Muscle layer of colon (tissue), 2 donors: ENCODE measurements around the gene RAD51B.

ENCODE experiments used
- H3K27ac ChIP-seq: one replicate; pipeline ENCODE4 v1.7.0; 2013; ENCODE audit warnings: low read depth, mild to moderate bottlenecking, low read length, moderate library complexity
- H3K27me3 ChIP-seq, 2 donors: one replicate each; pipeline ENCODE4 v1.7.0; 2013; ENCODE audit warnings: low read length in 2 of 2, mild to moderate bottlenecking in 2 of 2; ENCODE audit not compliant: insufficient read depth in 2 of 2, control insufficient read depth in 1 of 2
- H3K36me3 ChIP-seq: one replicate; pipeline ENCODE4 v1.7.0; 2013; ENCODE audit warnings: mild to moderate bottlenecking, low read length; ENCODE audit not compliant: insufficient read depth
- H3K4me1 ChIP-seq: one replicate; pipeline ENCODE4 v1.7.0; 2013; ENCODE audit warnings: mild to moderate bottlenecking, low read length; ENCODE audit not compliant: insufficient read depth
- H3K4me3 ChIP-seq, 2 donors: one replicate each; pipeline ENCODE4 v1.7.0; 2013; ENCODE audit warnings: low read length in 2 of 2, low read depth in 1 of 2, mild to moderate bottlenecking in 1 of 2, moderate library complexity in 1 of 2
- H3K9ac ChIP-seq: one replicate; pipeline ENCODE4 v1.7.0; 2013; ENCODE audit warnings: low read length
- H3K9me3 ChIP-seq: one replicate; pipeline ENCODE4 v1.7.0; 2013; ENCODE audit warnings: mild to moderate bottlenecking, low read length
- donor health status: abdominal sarcoma.
- donor health status: Adenocarcinoma of cecum.

RAD51B gene

GRCh38 chr14:67998834-67999233, 179.3 kb downstream of the RAD51B start:
- H3K9me3 ChIP-seq: no peaks in the 10 kb centered on the region
- H3K9ac ChIP-seq: no peak overlapping the region
- H3K36me3 ChIP-seq: no peaks in the 10 kb centered on the region
- no peak overlapping the region for H3K4me3 ChIP-seq
- H3K4me1 ChIP-seq: peaks cover 19% of the 10 kb centered on the region
- no peak overlapping the region for H3K27ac ChIP-seq
- H3K27me3 ChIP-seq: no peaks in the 10 kb centered on the region

GRCh38 chr14:67999290-67999689, 179.7 kb downstream of the RAD51B start:
- no peak overlapping the region for H3K9ac ChIP-seq
- no peaks in the 10 kb centered on the region for H3K9me3 ChIP-seq
- H3K4me3 ChIP-seq: no peak overlapping the region
- H3K27me3 ChIP-seq: no peaks in the 10 kb centered on the region
- H3K27ac ChIP-seq: no peak overlapping the region
- peaks cover 19% of the 10 kb centered on the region for H3K4me1 ChIP-seq
- H3K36me3 ChIP-seq: no peaks in the 10 kb centered on the region

- no peaks in the 10 kb centered on the region for H3K36me3 ChIP-seq
- no peaks in the 10 kb centered on the region for H3K9me3 ChIP-seq
- H3K27ac ChIP-seq: peak overlapping the region; percentile 0
- H3K9ac ChIP-seq: peak overlapping the region; percentile 24
- H3K4me1 ChIP-seq: peaks cover 19% of the 10 kb centered on the region
- no peaks in the 10 kb centered on the region for H3K27me3 ChIP-seq
- no peak overlapping the region for H3K4me3 ChIP-seq
Measured at GRCh38 chr14:67999705-68000384, 180.3 kb downstream of the RAD51B start.

- no peak overlapping the region for H3K9ac ChIP-seq
- H3K4me3 ChIP-seq: no peak overlapping the region
- peak overlapping the region; percentile 0 for H3K27ac ChIP-seq
- H3K36me3 ChIP-seq: no peaks in the 10 kb centered on the region
- H3K4me1 ChIP-seq: peaks cover 19% of the 10 kb centered on the region
- no peaks in the 10 kb centered on the region for H3K9me3 ChIP-seq
- H3K27me3 ChIP-seq: no peaks in the 10 kb centered on the region
Measured at GRCh38 chr14:68000511-68000910, 180.9 kb downstream of the RAD51B start.

GRCh38 chr14:68008491-68008890, 188.9 kb downstream of the RAD51B start:
- H3K9me3 ChIP-seq: no peaks in the 10 kb centered on the region
- no peak overlapping the region for H3K9ac ChIP-seq
- no peaks in the 10 kb centered on the region for H3K27me3 ChIP-seq
- H3K27ac ChIP-seq: no peak overlapping the region
- H3K4me3 ChIP-seq: no peak overlapping the region
- peaks cover 24% of the 10 kb centered on the region for H3K4me1 ChIP-seq
- no peaks in the 10 kb centered on the region for H3K36me3 ChIP-seq

GRCh38 chr14:68011406-68012028, 191.9 kb downstream of the RAD51B start:
- H3K9ac ChIP-seq: peak overlapping the region; percentile 29
- H3K27ac ChIP-seq: peak overlapping the region; percentile 87
- no peak overlapping the region for H3K4me3 ChIP-seq
- no peaks in the 10 kb centered on the region for H3K36me3 ChIP-seq
- H3K4me1 ChIP-seq: peaks cover 36% of the 10 kb centered on the region
- H3K9me3 ChIP-seq: no peaks in the 10 kb centered on the region
- H3K27me3 ChIP-seq: no peaks in the 10 kb centered on the region

- H3K4me1 ChIP-seq: peaks cover 38% of the 10 kb centered on the region
- H3K27ac ChIP-seq: peak overlapping the region; percentile 87
- H3K4me3 ChIP-seq: no peak overlapping the region
- no peaks in the 10 kb centered on the region for H3K36me3 ChIP-seq
- H3K9ac ChIP-seq: no peak overlapping the region
- H3K27me3 ChIP-seq: no peaks in the 10 kb centered on the region
- no peaks in the 10 kb centered on the region for H3K9me3 ChIP-seq
Measured at GRCh38 chr14:68012871-68013270, 193.3 kb downstream of the RAD51B start.

- Histone ChIP-seq H3K4me3 (no peak overlapping the region), H3K9ac (no peak overlapping the region), H3K27ac (peak overlapping the region; percentile 87), H3K36me3 (no peaks in the 10 kb centered on the region), H3K9me3 (no peaks in the 10 kb centered on the region), H3K4me1 (peaks cover 39% of the 10 kb centered on the region), H3K27me3 (no peaks in the 10 kb centered on the region)
Measured at GRCh38 chr14:68013326-68013725, 193.7 kb downstream of the RAD51B start.

GRCh38 chr14:68014771-68015170, 195.2 kb downstream of the RAD51B start:
- H3K4me1 ChIP-seq: peaks cover 48% of the 10 kb centered on the region
- H3K4me3 ChIP-seq: no peak overlapping the region
- no peak overlapping the region for H3K27ac ChIP-seq
- H3K9ac ChIP-seq: no peak overlapping the region
- H3K27me3 ChIP-seq: no peaks in the 10 kb centered on the region
- no peaks in the 10 kb centered on the region for H3K9me3 ChIP-seq
- no peaks in the 10 kb centered on the region for H3K36me3 ChIP-seq

- H3K9ac ChIP-seq: no peak overlapping the region
- H3K27me3 ChIP-seq: no peaks in the 10 kb centered on the region
- H3K36me3 ChIP-seq: no peaks in the 10 kb centered on the region
- peaks cover 47% of the 10 kb centered on the region for H3K4me1 ChIP-seq
- no peaks in the 10 kb centered on the region for H3K9me3 ChIP-seq
- H3K27ac ChIP-seq: peak overlapping the region; percentile 57
- no peak overlapping the region for H3K4me3 ChIP-seq
Measured at GRCh38 chr14:68015356-68016254, 196.0 kb downstream of the RAD51B start.

- Histone ChIP-seq H3K9me3 (no peaks in the 10 kb centered on the region), H3K27me3 (no peaks in the 10 kb centered on the region), H3K4me1 (peaks cover 40% of the 10 kb centered on the region), H3K36me3 (no peaks in the 10 kb centered on the region), H3K4me3 (no peak overlapping the region), H3K27ac (peak overlapping the region; percentile 57), H3K9ac (no peak overlapping the region)
Measured at GRCh38 chr14:68016255-68016914, 196.8 kb downstream of the RAD51B start.
